Adrenal gland (tissue), 12 donors: ENCODE results near the gene HPCAL4. TPM values are rescaled to one million over a fixed set of nuclear protein-coding genes. Genes with fewer than 3 reads are reported as not detected.
A peak's percentile ranks its signal among the peaks of the same experiment; 100 is the strongest.

Source experiments
- DNase-seq, 7 donors: peaks; one replicate each; pipeline ENCODE4 v3.0.0-alpha.2; 2019 to 2020
- H3K27ac ChIP-seq, 5 donors: fragments of 200-600 bp; sonication (generic) in 4 of 5; 1 replicate in 3 of 5; 2 replicates in 2 of 5; pipeline versions ENCODE4 v1.5.1 to v1.8.0; 2016 to 2020; ENCODE audit warnings: mild to moderate bottlenecking in 1 of 5
- H3K27me3 ChIP-seq: fragments of 200-600 bp; 2 replicates; pipeline ENCODE4 v1.8.0; 2021
- H3K36me3 ChIP-seq, 2 donors: fragments of 200-600 bp; replicated peaks in 1 of 2; 1 replicate in 1 of 2; 2 replicates in 1 of 2; pipeline versions ENCODE4 v1.5.1 to v1.8.0; 2018 to 2022
- H3K4me1 ChIP-seq, 2 donors: fragments of 200-600 bp; replicated peaks in 1 of 2; 1 replicate in 1 of 2; 2 replicates in 1 of 2; pipeline versions ENCODE4 v1.5.1 to v1.8.0; 2018 to 2021
- H3K4me3 ChIP-seq, 4 donors: fragments of 200-600 bp; sonication (generic) in 3 of 4; one replicate each; pipeline ENCODE4 v1.5.1; 2016 to 2018
- H3K9me3 ChIP-seq, 3 donors: fragments of 200-600 bp; sonication (generic) in 1 of 3; replicated peaks in 1 of 3; 1 replicate in 2 of 3; 2 replicates in 1 of 3; pipeline versions ENCODE4 v1.5.1 to v1.8.0; 2016 to 2021
- CTCF ChIP-seq, 6 experiments: fragments of 450-650 bp in 4 of 6; fragments of 200-600 bp in 2 of 6; sonication (generic) in 1 of 6; IDR thresholded peaks; 1 replicate in 5 of 6; 2 replicates in 1 of 6; pipeline versions ENCODE4 v1.5.1 to v1.8.0; 2016 to 2021; ENCODE audit warnings: antibody characterized with exemption in 6 of 6, mild to moderate bottlenecking in 2 of 6, moderate library complexity in 1 of 6
- POLR2A ChIP-seq, 2 donors: fragments of 450-650 bp; IDR thresholded peaks; one replicate each; pipeline ENCODE4 v1.6.1; 2017; ENCODE audit warnings: antibody characterized with exemption in 2 of 2, mild to moderate bottlenecking in 2 of 2, moderate library complexity in 1 of 2
- WGBS, 4 donors: extraction: QIAGEN DNeasy Blood & Tissue Kit in 2 of 4; methylation state at CpG; one replicate each; pipeline versions ENCODE4 v1.1.5 to v1.1.7; 2013 to 2017; 5-methylcytosine and 5-hydroxymethylcytosine counted together
- intact Hi-C, 2 donors: fragments of 100-400 bp; cut with DNase I; formaldehyde crosslinking; loops; one replicate each; pipeline versions ENCODE4 v1.14.1 to v1.15.0; 2022 to 2023
- polyA plus RNA-seq, 3 donors: library from polyadenylated mRNA; stranded (reverse); fragments of 200-250 nt in 2 of 3; fragments of 350-450 nt in 1 of 3; fragmentation: Illumina TruSeq in 1 of 3; extraction: RNeasy Lipid Tissue Mini Kit (QIAGEN cat#74804) in 1 of 3; gene quantifications; one replicate each; pipeline ENCODE4 v1.2.3, GENCODE V29; 2013 to 2014
- total RNA-seq, 9 donors: library from RNA; depleted of rRNA in 4 of 9; stranded (reverse); fragments of >200 nt in 4 of 9; fragments of 120-200 nt in 1 of 9; fragmentation: NEBNext Ultra II Directional in 1 of 9; extraction: Animal tissue kit (Norgen Biotek cat#: 25700) in 1 of 9; gene quantifications; one replicate each; pipeline versions ENCODE4 v1.1.0 to v1.2.4, GENCODE V29; 2013 to 2023
- donor health status: healthy with polysubstance abuse.
- donor health status: Bipolar disorder and iron deficiency.
- donor health status: DM: yes; HTN: yes; CAD: no.
- donor health status: DM: no; HTN: no; CAD: no.
- donor health status: DM: no; HTN: no; CAD: no.
- donor health status: DM: yes; HTN: yes; CAD: no.

Gene HPCAL4
- total and polyA plus RNA-seq, 12 donors: 0.42 to 9.9 (median 3.4) TPM; not detected in 4

- Histone ChIP-seq H3K27me3 (peaks cover 24% of the 10 kb centered on the region), H3K36me3 (no peaks in the 10 kb centered on the region), H3K27ac (peak overlapping the region in 1 of 5 donors; percentile 36), H3K9me3 (no peaks in the 10 kb centered on the region), H3K4me1 (no peaks in the 10 kb centered on the region), H3K4me3 (no peak overlapping the region)
- no peak for TF ChIP-seq POLR2A (IDR thresholded peaks at IDR 0.05)
- TF ChIP-seq CTCF (IDR thresholded peaks at IDR 0.05): no peak
- 58 to 72% (median 60%) methylated on average over 3 of the region's 3 CpGs for whole genome bisulfite sequencing, 4 donors
- no peak for DNase-seq
- intact Hi-C loops: no loop called here
Observed at GRCh38 chr1:39729030-39729429, 37.8 kb upstream of the HPCAL4 start.

GRCh38 chr1:39727932-39728317, 36.7 kb upstream of the HPCAL4 start:
- TF ChIP-seq CTCF (IDR thresholded peaks at IDR 0.05) (no peak), POLR2A (IDR thresholded peaks at IDR 0.05) (no peak)
- H3K36me3 ChIP-seq: no peaks in the 10 kb centered on the region
- H3K27me3 ChIP-seq: peaks cover 26% of the 10 kb centered on the region
- H3K4me1 ChIP-seq: no peaks in the 10 kb centered on the region
- peak overlapping the region in 1 of 5 donors; percentile 22 for H3K27ac ChIP-seq
- DNase-seq: no peak
- H3K4me3 ChIP-seq: no peak overlapping the region
- no peaks in the 10 kb centered on the region for H3K9me3 ChIP-seq
- intact Hi-C loops: no loop called here
- 61 to 80% (median 67%) methylated on average over 14 of the region's 14 CpGs for WGBS, 4 donors

- no peak for DNase-seq
- 40 to 56% (median 53%) methylated on average over 9 to 10 of the region's 10 CpGs for WGBS, 4 donors
- intact Hi-C loops: no loop called here
- Histone ChIP-seq H3K27ac (peak overlapping the region in 1 of 5 donors; percentile 22), H3K4me3 (no peak overlapping the region), H3K36me3 (no peaks in the 10 kb centered on the region), H3K27me3 (peaks cover 26% of the 10 kb centered on the region), H3K9me3 (no peaks in the 10 kb centered on the region), H3K4me1 (no peaks in the 10 kb centered on the region)
- TF ChIP-seq CTCF (IDR thresholded peaks at IDR 0.05) (no peak), POLR2A (IDR thresholded peaks at IDR 0.05) (no peak)
Observed at GRCh38 chr1:39727221-39727931, 36.1 kb upstream of the HPCAL4 start.

GRCh38 chr1:39726600-39726999, 35.4 kb upstream of the HPCAL4 start:
- H3K4me1 ChIP-seq: no peaks in the 10 kb centered on the region
- H3K27ac ChIP-seq: no peak overlapping the region
- no peaks in the 10 kb centered on the region for H3K9me3 ChIP-seq
- DNase-seq: no peak
- no peak overlapping the region for H3K4me3 ChIP-seq
- intact Hi-C loops: no loop called here
- 72 to 95% (median 83%) methylated on average over 3 of the region's 3 CpGs for WGBS, 4 donors
- H3K36me3 ChIP-seq: no peaks in the 10 kb centered on the region
- no peak for TF ChIP-seq POLR2A (IDR thresholded peaks at IDR 0.05)
- TF ChIP-seq CTCF (IDR thresholded peaks at IDR 0.05): no peak
- H3K27me3 ChIP-seq: peaks cover 26% of the 10 kb centered on the region
